NCI-H345 (cell line): Measurements from ENCODE around the gene PCA3.

ENCODE experiments used
- DNase-seq: peaks from one replicate; lab custom pipeline; 2025; lab: John Stamatoyannopoulos, UW

Gene PCA3

GRCh38 chr9:76827296-76828080, 63.2 kb downstream of the PCA3 start:
- DNase-seq, result no peak

- no peak for DNase-seq
Observed at GRCh38 chr9:76828447-76828846, 64.2 kb downstream of the PCA3 start.

- DNase-seq, result no peak
Observed at GRCh38 chr9:76835571-76836283, 71.5 kb downstream of the PCA3 start.
